Transverse colon (tissue), 4 donors: ENCODE measurements around the gene PAK1.

ENCODE experiments used
- CTCF ChIP-seq, 5 experiments: fragments of 200-600 bp in 3 of 5; fragments of 450-650 bp in 2 of 5; sonication (generic) in 3 of 5; IDR thresholded peaks; 1 replicate in 2 of 5; 2 replicates in 3 of 5; pipeline ENCODE4 v1.5.1; 2016 to 2017; ENCODE audit warnings: antibody characterized with exemption in 5 of 5, inconsistent platforms in 3 of 5, mild to moderate bottlenecking in 2 of 5, moderate library complexity in 1 of 5
- POLR2A ChIP-seq: fragments of 450-650 bp; IDR thresholded peaks from one replicate; pipeline ENCODE4 v1.6.1; 2016; ENCODE audit warnings: antibody characterized with exemption, mild to moderate bottlenecking, moderate library complexity
- POLR2AphosphoS5 ChIP-seq, 3 donors: sonication (generic); formaldehyde crosslinking; IDR thresholded peaks; one replicate each; pipeline ENCODE4 v1.6.1; 2016; ENCODE audit warnings: antibody characterized with exemption in 3 of 3

DNA sequence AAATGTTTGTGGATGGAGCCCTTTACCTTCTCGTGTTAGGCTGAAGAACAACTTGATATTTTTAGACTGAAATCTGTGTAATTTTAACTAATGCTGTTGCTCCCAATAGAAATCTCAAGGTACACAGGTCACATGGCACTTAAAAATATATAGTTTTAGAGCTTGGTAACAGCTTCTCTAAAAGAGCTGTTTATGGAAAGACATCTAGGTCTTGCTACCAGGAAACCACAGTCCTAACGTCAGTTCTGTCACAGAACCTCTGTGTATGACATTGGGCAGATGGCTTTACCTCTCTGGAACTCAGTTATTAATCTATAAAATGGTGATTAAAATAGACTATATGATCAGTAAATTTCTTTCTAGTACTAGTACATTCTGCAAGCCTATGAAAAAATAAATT is 35.4 kb downstream of the PAK1 start:
- TF ChIP-seq CTCF (IDR thresholded peaks at IDR 0.05), result no peak
- no peak for TF ChIP-seq POLR2A
- TF ChIP-seq POLR2AphosphoS5 (IDR thresholded peaks at IDR 0.05), result no peak
